T47D (cell line): Measurements from ENCODE around the gene KLF16.

ENCODE experiments used
- DNase-seq, 2 experiments: peaks; one replicate each; pipeline versions ENCODE4 v3.0.0 to v3.0.0-alpha.2; 2011 to 2012; ENCODE audit warnings: low read depth in 1 of 2, low spot score in 1 of 2
- JUND ChIP-seq: IDR thresholded peaks from 2 replicates; pipeline ENCODE4 v1.6.1; 2012; ENCODE audit warnings: low read depth
- in situ Hi-C: cut with HindIII; loops from 2 replicates; pipeline ENCODE4 v1.10.0; 2016; ENCODE audit warnings: low sequenced_read_pairs, low pct_unique_long_range_greater_than_20kb

KLF16 gene

GRCh38 chr19:1860821-1861598, 2.4 kb downstream of the KLF16 start:
- no peak for DNase-seq
- no peak for TF ChIP-seq JUND
- in situ Hi-C loops: no loop called here

- DNase-seq: no peak
- no peak for TF ChIP-seq JUND
- in situ Hi-C loops: no loop called here
Measured at GRCh38 chr19:1860042-1860775, 3.2 kb downstream of the KLF16 start.

GRCh38 chr19:1859331-1859781, 4.0 kb downstream of the KLF16 start:
- DNase-seq: no peak
- in situ Hi-C loops: no loop called here
- no peak for TF ChIP-seq JUND

- DNase-seq: no peak
- in situ Hi-C loops: no loop called here
- no peak for TF ChIP-seq JUND
Measured at GRCh38 chr19:1858412-1859081, 4.8 kb downstream of the KLF16 start.

GRCh38 chr19:1857648-1858326, 5.6 kb downstream of the KLF16 start:
- in situ Hi-C loops: no loop called here
- DNase-seq: no peak
- TF ChIP-seq JUND: no peak

GRCh38 chr19:1856698-1857603, 6.4 kb downstream of the KLF16 start:
- in situ Hi-C loops: no loop called here
- TF ChIP-seq JUND: no peak
- peak in 1 of 2 experiments; percentile 62 for DNase-seq

- TF ChIP-seq JUND: no peak
- in situ Hi-C loops: no loop called here
Measured at GRCh38 chr19:1856345-1856697, 7.1 kb downstream of the KLF16 start.

GRCh38 chr19:1855828-1856255, 7.5 kb downstream of the KLF16 start:
- in situ Hi-C loops: no loop called here
- no peak for TF ChIP-seq JUND
- DNase-seq: no peak

More at GRCh38 chr19:1856345-1856697, 7.1 kb downstream of the KLF16 start:
- DNase-seq: no peak

- in situ Hi-C loops: no loop called here
- DNase-seq: peak; percentile 92 to 96
- TF ChIP-seq JUND: no peak
Measured at GRCh38 chr19:1855040-1855827, 8.1 kb downstream of the KLF16 start.

GRCh38 chr19:1854542-1855039, 8.8 kb downstream of the KLF16 start:
- no peak for TF ChIP-seq JUND
- in situ Hi-C loops: no loop called here
- peak in 1 of 2 experiments; percentile 81 for DNase-seq
